GM21447 (cell line): Measurements from ENCODE around the gene IPO5.
"Not testable (repeated sequence)": the region's sequence is repeated elsewhere in the genome, so short reads cannot be mapped to it uniquely, and the experiment has no call there.

ENCODE experiments used
- ATAC-seq: cut with Tn5 transposase; IDR thresholded peaks from one replicate; pipeline ENCODE4 v1.9.1; 2021; ENCODE audit not compliant: unreplicated experiment

Gene IPO5

GRCh38 chr13:97948041-97948440, 5.4 kb upstream of the IPO5 start:
- no peak for ATAC-seq

GRCh38 chr13:97949316-97949715, 4.2 kb upstream of the IPO5 start:
- ATAC-seq = not testable (repeated sequence)

GRCh38 chr13:97951376-97951775, 2.1 kb upstream of the IPO5 start:
- no peak for ATAC-seq

- not testable (repeated sequence) for ATAC-seq
Measured at GRCh38 chr13:97952831-97953230, 644 bp upstream of the IPO5 start.

GRCh38 chr13:97961340-97961739, 7.9 kb downstream of the IPO5 start:
- ATAC-seq = no peak

GRCh38 chr13:97962887-97963286, 9.4 kb downstream of the IPO5 start:
- no peak for ATAC-seq

GRCh38 chr13:97967226-97967625, 13.8 kb downstream of the IPO5 start:
- no peak for ATAC-seq

- no peak for ATAC-seq
Measured at GRCh38 chr13:97967948-97968347, 14.5 kb downstream of the IPO5 start.

GRCh38 chr13:97971519-97971918, 18.0 kb downstream of the IPO5 start:
- ATAC-seq = no peak

GRCh38 chr13:97974773-97975172, 21.3 kb downstream of the IPO5 start:
- ATAC-seq = no peak

- no peak for ATAC-seq
Measured at GRCh38 chr13:97975280-97975847, 21.9 kb downstream of the IPO5 start.

- peak; percentile 82 for ATAC-seq
Measured at GRCh38 chr13:97975848-97976609, 22.6 kb downstream of the IPO5 start.

- ATAC-seq = peak; percentile 42
Measured at GRCh38 chr13:97976610-97977521, 23.4 kb downstream of the IPO5 start.

GRCh38 chr13:97977982-97978381, 24.5 kb downstream of the IPO5 start:
- ATAC-seq = no peak

GRCh38 chr13:97978651-97979050, 25.2 kb downstream of the IPO5 start:
- no peak for ATAC-seq

- no peak for ATAC-seq
Measured at GRCh38 chr13:97979051-97979450, 25.6 kb downstream of the IPO5 start.

GRCh38 chr13:97979556-97979955, 26.1 kb downstream of the IPO5 start:
- ATAC-seq = no peak

GRCh38 chr13:97982286-97982685, 28.8 kb downstream of the IPO5 start:
- no peak for ATAC-seq

GRCh38 chr13:97986835-97987234, 33.4 kb downstream of the IPO5 start:
- ATAC-seq = peak; percentile 74

- ATAC-seq = no peak
Measured at GRCh38 chr13:97999653-98000052, 46.2 kb downstream of the IPO5 start.

- no peak for ATAC-seq
Measured at GRCh38 chr13:98004107-98004506, 50.6 kb downstream of the IPO5 start.

- ATAC-seq = not testable (repeated sequence)
Measured at GRCh38 chr13:98004997-98005396, 51.5 kb downstream of the IPO5 start.
